Neural crest cell (in vitro differentiated cells): ENCODE data around the gene SMIM30. TPM values are rescaled to one million over a fixed set of nuclear protein-coding genes. Genes with fewer than 3 reads are reported as not detected.

ENCODE experiments used
- DNase-seq: peaks from one replicate; pipeline ENCODE4 v3.0.0; 2021; ENCODE audit warnings: low read depth, mixed read lengths, low spot score
- H3K27ac Mint-ChIP-seq: one replicate; pipeline ENCODE4 v1.8.0; 2021; ENCODE audit warnings: mild to moderate bottlenecking, mixed read lengths; ENCODE audit not compliant: unreplicated experiment
- H3K27me3 Mint-ChIP-seq: 2 replicates; pipeline ENCODE4 v1.8.0; 2021; ENCODE audit warnings: low read depth, mild to moderate bottlenecking, mixed read lengths
- H3K36me3 Mint-ChIP-seq: 2 replicates; pipeline ENCODE4 v1.8.0; 2021; ENCODE audit warnings: low read depth, mild to moderate bottlenecking, mixed read lengths
- H3K4me1 Mint-ChIP-seq: 2 replicates; pipeline ENCODE4 v1.8.0; 2021; ENCODE audit warnings: mixed read lengths
- H3K4me3 Mint-ChIP-seq: one replicate; pipeline ENCODE4 v1.8.0; 2021; ENCODE audit warnings: mild to moderate bottlenecking, mixed read lengths
- H3K9me3 Mint-ChIP-seq: 2 replicates; pipeline ENCODE4 v1.8.0; 2021; ENCODE audit warnings: mixed read lengths
- total RNA-seq: library from RNA; stranded (reverse); gene quantifications from 2 replicates; pipeline ENCODE4 v1.2.1, GENCODE V29; 2021
- TF ChIP-seq, protein P1 (sequence below): fragments of 200-600 bp; sonication (generic); conservative IDR thresholded peaks from 2 replicates; pipeline ENCODE4 v1.5.0; 2021; ENCODE audit warnings: antibody characterized with exemption, mild to moderate bottlenecking

Gene SMIM30
- total RNA-seq, 1 donor from 2014 or later, result 39.8 TPM

DNA sequence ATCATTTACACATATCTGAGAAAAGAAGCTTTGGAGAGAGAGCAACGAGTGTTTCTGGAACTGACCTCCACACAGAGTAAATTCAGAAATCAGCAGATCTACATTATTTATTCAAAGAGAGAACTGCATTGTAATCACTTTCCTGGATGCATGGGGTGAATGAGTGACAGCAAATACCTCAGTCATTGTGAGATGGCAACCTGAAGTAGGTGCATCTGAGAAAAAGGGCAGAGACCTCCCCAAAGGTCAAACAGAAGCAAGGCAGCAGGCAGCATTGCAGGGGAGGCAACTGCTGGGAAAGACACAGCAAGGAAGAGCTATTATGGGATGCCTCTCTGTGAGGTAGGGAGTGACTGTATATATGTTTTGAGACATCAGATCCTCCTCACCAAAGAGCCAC, 26.5 kb upstream of the SMIM30 start:
- H3K4me1 Mint-ChIP-seq, result peaks cover 3% of the 10 kb centered on the region
- TF ChIP-seq, protein P1, sequence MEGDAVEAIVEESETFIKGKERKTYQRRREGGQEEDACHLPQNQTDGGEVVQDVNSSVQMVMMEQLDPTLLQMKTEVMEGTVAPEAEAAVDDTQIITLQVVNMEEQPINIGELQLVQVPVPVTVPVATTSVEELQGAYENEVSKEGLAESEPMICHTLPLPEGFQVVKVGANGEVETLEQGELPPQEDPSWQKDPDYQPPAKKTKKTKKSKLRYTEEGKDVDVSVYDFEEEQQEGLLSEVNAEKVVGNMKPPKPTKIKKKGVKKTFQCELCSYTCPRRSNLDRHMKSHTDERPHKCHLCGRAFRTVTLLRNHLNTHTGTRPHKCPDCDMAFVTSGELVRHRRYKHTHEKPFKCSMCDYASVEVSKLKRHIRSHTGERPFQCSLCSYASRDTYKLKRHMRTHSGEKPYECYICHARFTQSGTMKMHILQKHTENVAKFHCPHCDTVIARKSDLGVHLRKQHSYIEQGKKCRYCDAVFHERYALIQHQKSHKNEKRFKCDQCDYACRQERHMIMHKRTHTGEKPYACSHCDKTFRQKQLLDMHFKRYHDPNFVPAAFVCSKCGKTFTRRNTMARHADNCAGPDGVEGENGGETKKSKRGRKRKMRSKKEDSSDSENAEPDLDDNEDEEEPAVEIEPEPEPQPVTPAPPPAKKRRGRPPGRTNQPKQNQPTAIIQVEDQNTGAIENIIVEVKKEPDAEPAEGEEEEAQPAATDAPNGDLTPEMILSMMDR, result no peak
- peaks cover 17% of the 10 kb centered on the region for H3K27me3 Mint-ChIP-seq
- no peak overlapping the region for H3K4me3 Mint-ChIP-seq
- DNase-seq, result no peak
- no peak overlapping the region for H3K27ac Mint-ChIP-seq
- no peaks in the 10 kb centered on the region for H3K36me3 Mint-ChIP-seq
- peaks cover 6% of the 10 kb centered on the region for H3K9me3 Mint-ChIP-seq

DNA sequence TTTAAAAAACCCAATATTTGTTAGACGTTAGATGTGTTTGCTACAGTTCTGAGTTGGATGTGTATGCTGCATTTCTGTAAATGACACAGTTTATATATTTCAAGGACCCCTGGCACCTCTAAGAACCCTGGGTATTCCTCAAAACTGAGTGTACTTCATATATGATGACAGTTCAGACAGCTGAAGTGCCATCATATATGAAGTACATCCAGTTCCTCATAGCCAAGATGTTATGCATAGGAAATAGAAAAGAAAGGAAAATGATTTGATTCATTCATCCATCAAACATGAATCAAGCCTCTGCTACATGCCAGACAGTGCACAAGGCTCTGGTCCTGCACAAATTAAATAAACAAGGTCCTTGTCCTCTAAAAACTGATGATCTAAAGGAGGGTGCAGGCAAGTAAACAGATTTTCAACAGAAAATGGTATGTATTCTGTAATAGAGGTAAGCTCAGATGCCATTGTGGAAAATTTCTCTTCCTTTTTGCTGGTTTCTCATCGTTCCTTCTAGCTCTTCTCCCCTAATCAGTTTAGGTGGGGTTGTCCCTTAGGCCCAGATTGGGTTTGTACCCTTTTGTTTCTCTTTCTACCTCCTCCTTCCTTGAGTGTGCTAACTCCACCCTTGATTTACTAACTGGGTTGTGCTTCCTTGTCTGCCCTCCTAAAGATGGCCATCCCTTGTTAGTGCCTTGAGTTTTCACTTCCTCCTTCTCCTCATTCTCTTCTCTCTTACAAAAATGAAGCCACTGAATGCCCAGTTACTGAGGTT, 25.3 kb upstream of the SMIM30 start:
- no peak overlapping the region for H3K27ac Mint-ChIP-seq
- no peaks in the 10 kb centered on the region for H3K36me3 Mint-ChIP-seq

DNA sequence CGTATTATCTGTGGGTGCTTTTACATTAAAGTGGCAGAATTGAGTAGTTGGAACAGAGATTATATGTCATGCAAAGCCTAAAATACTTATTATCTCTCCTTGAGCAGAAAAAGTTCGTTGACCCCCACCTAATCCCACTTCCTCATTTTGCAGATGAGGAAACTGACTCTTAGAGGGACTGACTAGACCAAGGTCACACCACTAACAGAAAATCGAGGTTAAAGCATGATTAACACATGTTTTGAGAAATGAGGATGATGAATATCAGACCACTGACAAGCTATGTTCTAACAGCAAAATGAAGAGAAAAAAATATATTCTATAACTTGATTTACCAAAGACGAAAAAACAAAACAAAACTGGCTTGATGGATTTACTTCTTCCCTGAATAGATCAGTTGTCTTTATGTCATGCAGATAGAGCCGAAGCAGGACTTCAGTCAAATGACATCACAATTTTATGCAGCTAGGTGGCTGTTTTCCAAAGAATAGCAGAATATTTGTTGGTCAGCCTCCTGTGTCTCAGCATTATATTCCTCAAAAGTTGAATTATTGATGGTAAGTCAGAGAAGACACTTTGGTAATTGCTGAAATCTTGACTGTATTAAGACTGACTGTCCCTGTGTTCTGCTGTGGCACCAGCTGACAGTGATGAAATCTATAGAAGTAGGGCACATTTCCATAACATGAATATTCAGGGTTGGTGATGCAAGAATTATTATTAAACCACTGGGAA, 24.2 kb upstream of the SMIM30 start:
- TF ChIP-seq, protein P1, result no peak
- DNase-seq, result no peak
- peaks cover 12% of the 10 kb centered on the region for H3K27me3 Mint-ChIP-seq
- H3K4me1 Mint-ChIP-seq, result peaks cover 3% of the 10 kb centered on the region
- no peaks in the 10 kb centered on the region for H3K36me3 Mint-ChIP-seq
- no peak overlapping the region for H3K27ac Mint-ChIP-seq
- no peaks in the 10 kb centered on the region for H3K9me3 Mint-ChIP-seq
- H3K4me3 Mint-ChIP-seq, result no peak overlapping the region

More for the DNA sequence above, 25.3 kb upstream of the SMIM30 start:
- peaks cover 3% of the 10 kb centered on the region for H3K4me1 Mint-ChIP-seq
- no peaks in the 10 kb centered on the region for H3K9me3 Mint-ChIP-seq
- H3K4me3 Mint-ChIP-seq, result no peak overlapping the region
- TF ChIP-seq, protein P1, result no peak
- DNase-seq, result no peak
- peaks cover 17% of the 10 kb centered on the region for H3K27me3 Mint-ChIP-seq

DNA sequence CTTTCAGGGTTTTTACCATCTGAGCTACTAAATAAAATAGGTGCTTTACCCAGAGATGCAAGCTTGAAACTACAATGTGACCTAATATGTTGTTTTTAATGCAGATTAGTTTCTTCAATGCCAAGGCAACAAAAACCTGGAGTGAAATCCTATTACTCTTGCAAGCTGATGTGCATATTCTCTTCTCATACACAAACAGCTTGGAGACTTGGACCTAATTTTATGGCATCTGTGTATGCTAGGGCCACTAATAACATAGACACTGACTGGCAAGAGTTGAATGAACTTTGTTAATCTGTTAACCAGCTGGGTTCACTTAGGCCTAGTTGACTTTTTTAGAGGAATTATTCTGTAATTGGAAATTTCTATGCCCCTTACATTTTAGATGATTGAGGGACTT, 23.4 kb upstream of the SMIM30 start:
- Mint-ChIP-seq H3K27me3 (peaks cover 12% of the 10 kb centered on the region), H3K36me3 (no peaks in the 10 kb centered on the region), H3K9me3 (no peaks in the 10 kb centered on the region), H3K27ac (no peak overlapping the region), H3K4me3 (no peak overlapping the region), H3K4me1 (peaks cover 3% of the 10 kb centered on the region)
- no peak for DNase-seq
- TF ChIP-seq, protein P1, result no peak

DNA sequence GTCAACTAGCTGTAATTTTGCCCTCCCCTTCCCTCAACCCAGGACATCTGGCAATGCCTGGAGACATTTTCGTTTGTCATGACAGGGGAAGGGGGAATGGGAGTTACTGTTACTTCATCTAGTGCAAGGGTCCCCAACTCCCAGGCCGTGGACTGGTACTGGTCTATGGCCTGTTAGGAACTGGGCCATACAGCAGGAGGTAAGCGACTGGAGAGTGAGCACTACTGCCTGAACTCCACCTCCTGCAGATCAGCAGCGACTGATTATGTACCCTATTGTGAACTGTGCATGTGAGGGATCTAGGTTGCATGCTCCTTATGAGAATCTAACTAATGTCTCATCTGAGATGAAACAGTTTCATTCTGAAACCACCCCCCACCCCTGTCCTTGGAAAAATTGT, 22.6 kb upstream of the SMIM30 start:
- H3K9me3 Mint-ChIP-seq, result no peaks in the 10 kb centered on the region
- no peaks in the 10 kb centered on the region for H3K36me3 Mint-ChIP-seq
- no peak overlapping the region for H3K27ac Mint-ChIP-seq
- H3K4me1 Mint-ChIP-seq, result peaks cover 3% of the 10 kb centered on the region
- H3K4me3 Mint-ChIP-seq, result no peak overlapping the region
- TF ChIP-seq, protein P1, result no peak
- no peak for DNase-seq
- H3K27me3 Mint-ChIP-seq, result peaks cover 12% of the 10 kb centered on the region
